ENCODE measurements around the gene SRSF6.
A peak's percentile ranks its signal among the peaks of the same experiment; 100 is the strongest.
"Not testable (repeated sequence)": the region's sequence is repeated elsewhere in the genome, so short reads cannot be mapped to it uniquely, and the experiment has no call there.

SRSF6 gene

DNA sequence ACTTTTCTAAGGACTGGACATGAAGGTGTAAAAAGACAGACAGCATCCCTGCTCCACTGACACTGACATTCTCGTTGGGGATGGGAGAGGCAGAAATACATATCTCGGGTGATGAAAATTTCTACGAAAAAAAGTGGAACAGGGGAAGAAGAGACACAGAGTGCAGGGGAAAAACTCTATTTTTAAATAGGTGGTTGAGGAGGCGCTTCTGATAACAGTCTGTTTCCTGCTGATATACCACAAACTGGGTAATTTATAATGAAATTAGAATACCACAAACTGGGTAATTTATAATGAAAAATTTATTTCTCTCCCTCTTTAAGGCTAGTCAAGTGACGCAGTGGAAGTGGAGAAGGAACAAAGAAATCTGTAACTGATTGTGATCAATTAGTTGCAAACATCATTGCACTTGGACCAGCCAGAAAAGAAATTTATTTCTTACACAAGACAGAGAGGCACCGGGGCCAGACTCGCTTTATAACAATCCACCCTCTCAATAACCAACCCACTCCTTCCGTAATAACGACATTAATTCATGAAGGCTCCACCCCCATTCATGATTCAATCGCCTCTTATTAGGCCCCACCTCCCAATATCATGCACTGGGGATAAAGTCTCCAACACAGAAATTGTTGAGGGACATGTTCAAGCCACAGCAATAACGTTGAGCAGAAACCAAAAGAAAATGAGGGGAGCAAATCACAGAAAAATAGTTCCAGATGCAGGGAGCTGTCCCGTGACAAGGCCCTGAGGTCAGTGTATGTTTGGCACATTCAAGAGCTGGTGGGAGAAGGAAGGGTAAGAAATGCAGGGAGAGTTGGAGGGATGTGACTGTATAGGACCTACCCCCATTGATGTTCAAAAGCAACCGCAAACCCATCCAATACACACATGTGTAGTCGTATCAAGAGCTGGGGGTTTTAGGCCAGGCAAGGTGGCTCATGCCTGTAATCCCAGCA, 6.6 kb upstream of the SRSF6 start:
- no peak for DNase-seq

DNA sequence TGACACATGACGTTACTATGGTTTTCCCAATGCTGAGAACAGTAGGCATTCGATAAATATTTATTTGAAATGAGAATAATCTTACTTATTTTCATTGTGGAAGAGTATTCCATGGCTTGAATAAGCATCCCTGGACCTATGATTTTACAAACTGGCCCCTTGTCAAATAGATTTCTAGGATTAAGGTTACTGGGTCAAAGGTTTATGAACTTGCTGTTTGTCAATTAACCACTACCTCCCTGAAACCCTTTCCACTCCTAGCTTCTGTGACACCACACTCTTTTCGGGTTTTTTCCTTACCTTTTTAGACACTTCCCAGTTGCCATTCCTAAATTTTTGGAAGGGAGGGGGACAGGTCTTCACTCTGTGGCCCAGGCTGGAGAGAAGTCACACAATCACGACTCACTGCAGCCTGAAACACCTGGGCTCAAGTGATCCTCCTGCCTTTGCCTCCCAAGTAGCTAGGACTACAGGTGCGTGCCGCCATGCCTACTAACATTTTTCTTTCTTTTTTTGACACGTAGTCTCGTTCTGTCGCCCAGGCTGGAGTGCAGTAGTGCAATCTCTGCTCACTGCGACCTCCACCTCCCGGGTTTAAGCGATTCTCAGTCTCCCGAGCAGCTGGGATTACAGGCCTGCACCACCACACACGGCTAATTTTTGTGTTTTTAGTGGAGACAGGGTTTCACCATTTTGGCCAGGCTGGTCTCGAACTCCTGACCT, 5.1 kb upstream of the SRSF6 start:
- DNase-seq = no peak

DNA sequence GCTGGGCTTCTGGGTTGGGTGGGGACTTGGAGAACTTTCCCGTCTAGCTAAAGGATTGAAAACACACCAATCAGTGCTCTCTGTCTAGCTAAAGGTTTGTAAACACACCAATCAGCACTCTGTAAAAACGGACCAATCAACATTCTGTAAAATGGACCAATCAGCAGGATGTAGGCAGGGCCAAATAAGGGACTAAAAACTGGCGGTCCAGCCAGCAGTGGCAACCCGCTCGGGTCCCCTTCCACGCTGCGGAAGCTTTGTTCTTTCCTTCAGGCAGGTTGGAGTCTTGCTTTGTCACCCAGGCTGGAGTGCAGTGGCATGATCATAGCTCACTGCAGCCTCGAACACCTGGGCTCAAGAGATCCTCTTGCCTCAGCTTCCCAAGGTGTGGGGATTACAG, 1.4 kb upstream of the SRSF6 start:
- not testable (repeated sequence) for DNase-seq

DNA sequence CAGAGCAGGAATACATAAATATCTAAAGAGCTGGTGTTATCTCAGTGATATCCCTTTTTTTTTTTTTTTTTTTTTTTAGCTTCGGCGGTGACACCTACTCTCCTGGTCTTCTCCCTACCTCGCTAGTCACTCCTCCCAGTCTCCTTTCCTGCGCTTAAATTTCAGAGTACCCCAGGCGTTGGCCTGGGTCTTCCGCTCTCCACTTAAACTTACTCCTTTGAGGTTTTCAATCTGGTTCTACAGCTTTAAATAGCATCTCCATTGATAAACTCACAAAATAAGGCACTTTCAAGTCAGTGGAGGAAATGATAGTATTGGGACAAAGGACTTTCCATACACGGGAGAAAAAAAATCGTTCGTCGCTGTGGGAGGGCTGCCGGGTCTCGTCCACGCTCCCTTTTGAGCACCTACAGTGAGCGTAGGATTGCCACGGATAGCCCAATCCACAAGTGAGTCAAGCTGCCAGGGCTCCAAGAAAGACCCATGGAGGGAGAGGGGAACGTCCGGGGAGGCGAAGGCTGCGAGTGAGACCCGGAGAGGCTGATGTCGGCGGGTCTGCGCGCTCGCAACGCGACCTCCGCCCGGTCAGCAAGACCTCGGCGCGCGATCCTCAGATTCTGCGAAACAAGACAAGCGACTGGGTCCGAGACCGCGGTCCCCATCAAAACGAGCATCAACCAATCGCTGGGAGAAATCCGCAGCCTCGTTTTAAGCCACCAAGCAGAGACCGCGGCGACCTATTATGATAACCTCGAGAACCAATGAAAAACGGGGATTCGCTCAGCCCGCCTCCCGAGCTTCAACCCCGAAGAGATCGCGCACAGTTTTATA, 672 bp upstream of the SRSF6 start:
- peak; percentile 79 for DNase-seq

DNA sequence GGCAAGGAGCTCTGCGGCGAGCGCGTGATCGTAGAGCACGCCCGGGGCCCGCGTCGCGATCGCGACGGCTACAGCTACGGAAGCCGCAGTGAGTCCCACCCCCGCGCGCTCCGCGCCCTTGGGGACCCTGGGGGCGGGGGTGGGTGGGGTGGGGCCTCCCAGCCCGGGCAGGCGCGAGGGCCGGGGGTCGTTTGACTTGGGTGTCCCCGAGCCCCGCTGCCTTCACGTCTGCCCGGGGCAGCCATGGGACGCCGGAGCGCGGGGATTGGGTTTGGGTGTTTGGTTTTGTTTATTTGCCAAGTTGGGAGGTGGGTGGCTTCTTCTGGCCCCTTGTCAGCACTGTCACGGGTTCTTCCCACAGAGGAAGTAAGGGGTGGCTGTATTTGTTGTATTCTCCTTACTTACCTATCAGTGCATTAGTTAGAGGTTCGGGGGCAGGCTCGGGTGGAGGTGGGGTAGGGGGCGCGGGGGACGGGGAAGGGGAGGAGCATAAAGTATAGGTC, 777 bp downstream of the SRSF6 start:
- no peak for DNase-seq

DNA sequence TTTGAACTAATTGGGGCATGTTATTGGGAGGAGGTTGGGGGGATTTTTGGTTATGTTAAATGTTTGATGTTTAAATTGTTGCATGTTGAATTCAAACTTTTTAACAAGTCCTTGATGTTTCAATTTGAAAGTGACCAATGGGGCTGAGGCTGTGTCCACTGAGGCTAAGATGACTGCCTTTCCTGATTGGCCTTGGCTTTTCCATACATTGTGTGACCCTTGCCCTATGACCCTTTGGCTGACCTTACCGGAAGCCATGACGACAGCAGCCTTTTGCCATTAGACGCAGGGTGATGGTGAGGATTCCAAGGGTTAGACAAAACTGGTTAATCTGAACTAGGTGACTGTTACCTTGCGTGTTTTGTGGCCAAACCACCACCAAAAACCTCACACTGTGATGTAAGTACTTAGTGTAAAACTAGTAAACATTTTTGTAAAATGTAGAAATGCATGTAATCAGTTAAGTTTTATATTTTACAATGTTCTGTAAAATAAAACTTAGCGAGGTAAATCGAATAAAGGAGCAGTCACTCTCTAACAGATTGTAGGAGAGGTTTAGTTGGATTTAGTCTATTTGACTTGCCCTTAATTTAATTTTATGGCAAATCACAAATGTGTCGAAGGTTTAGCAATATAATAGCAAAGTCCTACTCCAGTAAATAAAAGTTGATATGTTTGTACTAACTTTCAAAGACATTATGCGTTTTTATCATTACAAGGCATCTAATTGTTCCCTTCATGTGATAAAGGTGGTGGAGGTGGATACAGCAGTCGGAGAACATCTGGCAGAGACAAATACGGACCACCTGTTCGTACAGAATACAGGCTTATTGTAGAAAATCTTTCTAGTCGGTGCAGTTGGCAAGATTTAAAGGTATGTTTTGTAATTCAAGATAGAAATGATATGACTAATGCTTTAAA, 1.6 kb downstream of the SRSF6 start:
- DNase-seq = no peak

DNA sequence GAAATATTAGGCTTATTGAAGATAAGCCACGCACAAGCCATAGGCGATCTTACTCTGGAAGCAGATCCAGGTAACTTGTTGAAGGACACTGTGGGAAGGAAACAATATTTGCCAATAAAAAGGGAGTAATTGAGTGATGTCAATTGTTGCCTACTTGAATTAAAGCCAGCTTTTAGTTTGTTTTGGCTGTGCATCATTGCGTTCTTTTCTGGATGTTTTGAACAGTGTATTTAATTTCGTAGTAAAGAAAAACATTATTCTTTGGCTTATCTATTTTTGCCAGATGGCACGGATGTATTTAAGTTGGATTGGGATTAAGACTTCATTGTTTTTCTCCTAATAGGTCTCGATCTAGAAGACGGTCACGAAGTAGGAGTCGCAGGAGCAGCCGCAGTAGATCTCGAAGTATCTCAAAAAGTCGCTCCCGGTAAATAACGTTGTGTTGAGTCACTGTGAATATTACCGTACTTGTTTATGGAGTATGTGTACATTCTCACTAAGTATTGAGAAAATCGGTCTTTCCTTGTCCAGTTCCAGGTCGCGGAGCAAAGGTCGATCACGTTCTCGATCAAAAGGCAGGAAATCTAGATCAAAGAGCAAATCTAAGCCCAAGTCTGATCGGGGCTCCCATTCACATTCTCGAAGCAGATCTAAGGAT, 2.6 kb downstream of the SRSF6 start:
- no peak for DNase-seq

DNA sequence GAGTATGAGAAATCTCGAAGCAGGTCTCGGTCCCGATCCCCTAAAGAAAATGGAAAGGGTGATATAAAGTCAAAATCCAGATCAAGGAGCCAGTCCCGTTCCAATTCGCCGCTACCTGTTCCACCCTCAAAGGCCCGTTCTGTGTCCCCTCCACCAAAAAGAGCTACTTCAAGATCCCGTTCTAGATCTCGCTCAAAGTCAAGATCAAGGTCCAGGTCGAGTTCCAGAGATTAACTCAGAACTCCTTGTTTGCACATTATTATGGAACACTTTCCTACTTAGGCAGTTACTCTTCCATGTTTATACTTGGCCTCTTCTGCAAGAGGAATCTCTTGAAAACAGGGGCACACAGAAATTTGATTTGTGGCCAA, 3.1 kb downstream of the SRSF6 start:
- no peak for DNase-seq

DNA sequence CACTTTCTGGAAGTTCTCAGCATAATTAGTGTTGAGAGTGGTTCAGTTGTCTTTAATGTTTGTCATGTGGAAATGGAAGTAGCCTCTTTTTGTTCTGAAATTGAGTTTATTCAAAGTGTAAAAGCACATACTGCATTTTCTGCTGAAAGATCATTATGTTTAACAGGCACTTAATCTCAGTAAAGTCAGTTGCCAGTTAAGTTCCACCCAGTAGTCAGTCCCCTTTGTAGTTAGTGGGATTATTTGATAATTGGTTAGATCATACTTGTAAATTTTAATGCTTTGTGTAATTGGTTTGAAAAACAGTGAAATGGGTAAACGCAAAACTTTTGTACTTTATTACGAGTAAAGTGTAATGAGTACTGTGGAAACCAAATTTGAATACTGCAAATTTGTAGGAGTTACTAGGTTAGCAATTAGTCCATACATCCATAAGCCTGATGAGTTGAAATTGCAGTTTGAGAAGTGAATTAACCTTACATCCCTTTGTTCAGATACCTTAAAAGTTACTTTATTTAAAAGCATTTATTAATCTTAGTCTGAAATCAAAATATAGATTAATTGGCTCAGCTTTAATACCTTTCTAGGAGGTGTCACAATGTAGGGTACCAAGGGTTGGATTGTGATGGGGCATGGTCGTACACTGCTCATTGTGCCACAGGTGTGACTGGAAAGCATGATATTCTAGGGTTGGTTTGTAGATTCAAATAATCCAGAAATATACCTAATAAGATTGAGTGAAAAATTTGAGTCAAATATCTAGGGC, 4.4 kb downstream of the SRSF6 start:
- no peak for DNase-seq

DNA sequence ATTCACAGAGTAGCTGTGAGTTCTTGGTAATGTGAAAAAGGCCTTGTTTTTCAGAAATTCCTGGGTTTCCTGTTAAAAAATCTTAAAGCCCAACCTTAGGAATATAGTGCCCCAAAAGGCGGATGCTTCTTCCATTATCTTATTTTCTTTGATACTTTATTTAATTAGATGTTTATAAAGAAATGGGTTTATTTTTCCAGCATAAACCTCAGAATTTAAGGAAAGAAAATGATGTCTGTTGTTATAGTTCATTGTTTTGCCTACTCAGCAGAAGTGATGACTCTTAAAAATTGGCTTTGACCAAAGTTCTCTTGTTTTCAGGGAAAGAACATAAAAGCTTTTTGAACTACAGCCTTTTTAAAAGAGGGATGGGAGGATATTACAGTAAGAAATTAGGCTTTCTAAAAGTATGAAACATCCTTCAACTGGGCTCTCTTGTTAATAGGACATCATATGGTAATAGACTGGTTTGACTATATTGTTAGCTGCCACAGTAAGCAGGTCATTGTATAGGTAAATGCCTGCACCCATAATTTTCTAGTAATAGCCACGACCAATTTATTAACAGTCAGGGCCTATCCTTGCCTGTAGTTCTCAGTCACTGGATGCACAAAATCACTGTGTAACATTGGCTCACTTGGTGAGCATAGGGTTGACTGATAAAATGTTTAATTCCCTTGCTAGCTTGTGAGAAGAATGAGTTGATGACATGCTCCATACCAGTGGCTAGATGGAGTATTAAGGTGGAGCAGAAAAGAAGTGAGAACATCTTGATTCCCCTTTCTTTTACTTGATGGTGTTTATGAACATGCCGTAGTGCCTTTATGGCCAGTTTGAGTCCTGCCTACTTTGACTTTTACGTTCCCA, 5.2 kb downstream of the SRSF6 start:
- DNase-seq = no peak

DNA sequence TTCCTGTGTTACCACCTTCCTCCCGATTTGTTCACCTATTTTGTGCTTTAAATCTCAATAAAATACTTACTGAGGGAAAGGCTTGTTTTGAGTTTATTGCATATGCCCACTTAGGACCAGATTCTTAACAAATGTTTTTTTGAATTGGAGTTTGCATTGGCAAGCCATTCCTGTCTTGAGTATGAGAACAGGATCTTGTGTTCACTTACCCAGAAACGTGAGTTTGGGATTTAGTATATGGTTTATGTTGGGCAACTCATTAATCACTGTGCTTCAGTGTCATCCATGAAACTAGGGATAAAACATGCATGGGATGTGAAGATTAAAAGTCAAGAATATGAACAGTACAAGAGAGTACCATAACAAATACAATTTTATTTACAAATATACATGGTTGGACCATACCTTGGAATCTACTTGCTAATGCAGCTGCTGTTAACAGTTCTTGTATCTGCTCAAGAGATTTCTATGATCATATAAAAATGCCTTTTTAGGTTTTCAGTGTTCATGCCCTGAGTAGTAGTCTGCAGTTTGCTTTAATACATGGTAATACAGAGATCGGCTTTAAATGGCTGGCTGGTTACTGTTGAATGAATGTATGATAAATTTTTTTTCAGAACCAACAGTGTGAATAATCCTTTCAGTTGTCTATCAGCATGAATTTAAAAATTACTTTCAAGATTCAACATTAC, 6.0 kb downstream of the SRSF6 start:
- DNase-seq = no peak

DNA sequence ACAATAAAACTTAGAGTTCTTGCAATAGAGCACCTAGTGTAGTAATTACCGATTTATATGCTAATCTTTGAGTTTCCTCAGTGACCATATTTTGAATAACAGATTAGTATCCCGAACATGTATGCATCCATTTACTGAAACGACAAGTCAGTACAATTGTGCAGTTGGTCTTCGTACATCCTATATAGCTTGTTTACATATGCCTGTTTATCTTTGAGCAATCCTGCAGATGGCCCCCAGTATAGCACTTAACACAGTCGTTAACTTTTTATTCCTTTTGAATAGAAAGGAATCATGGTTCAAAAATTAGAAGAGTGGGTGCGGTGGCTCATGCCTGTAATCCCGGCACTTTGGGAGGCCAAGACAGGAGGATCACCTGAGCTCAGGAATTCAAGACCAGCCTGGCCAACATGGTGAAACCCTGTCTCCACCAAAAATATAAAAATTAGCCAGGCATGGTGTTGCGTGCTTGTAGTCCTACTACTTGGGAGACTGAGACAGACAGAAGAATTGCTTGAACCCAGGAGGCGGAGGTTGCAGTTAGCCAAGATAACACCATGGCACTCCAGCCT, 6.6 kb downstream of the SRSF6 start:
- no peak for DNase-seq

DNA sequence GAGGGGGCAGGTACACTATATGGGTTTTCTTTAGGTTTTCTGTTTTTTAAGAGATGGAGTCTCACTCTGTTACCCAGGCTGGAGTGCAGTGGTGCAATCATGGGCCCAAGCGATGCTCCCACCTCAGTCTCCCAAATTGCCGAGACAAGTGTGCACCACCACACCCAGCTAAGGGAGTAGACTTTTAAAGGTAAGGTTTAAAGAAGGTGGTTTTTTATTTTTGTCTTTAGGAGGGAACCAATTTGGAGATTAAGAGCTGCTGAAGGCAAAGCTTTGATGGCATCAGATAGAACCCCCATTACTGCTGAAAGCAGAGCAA, 7.9 kb downstream of the SRSF6 start:
- no peak for DNase-seq

DNA sequence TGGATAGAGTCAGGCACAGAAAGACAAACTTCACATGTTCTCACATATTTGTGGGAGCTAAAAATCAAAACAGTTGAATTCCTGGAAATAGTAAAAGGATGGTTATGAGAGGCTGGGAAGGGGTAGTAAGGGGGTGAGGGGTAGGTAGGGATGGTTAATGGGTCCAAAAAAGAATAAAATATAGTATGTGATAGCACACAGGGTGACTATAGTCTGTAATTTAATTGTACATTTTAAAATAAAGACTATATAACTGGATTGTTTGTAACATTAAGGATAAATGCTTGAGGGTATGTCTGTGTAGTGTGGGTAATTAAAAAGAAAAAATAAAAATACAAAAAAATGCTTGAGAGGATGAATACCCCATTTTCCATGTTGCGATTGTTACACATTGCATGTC, 9.9 kb downstream of the SRSF6 start:
- DNase-seq = no peak

DNA sequence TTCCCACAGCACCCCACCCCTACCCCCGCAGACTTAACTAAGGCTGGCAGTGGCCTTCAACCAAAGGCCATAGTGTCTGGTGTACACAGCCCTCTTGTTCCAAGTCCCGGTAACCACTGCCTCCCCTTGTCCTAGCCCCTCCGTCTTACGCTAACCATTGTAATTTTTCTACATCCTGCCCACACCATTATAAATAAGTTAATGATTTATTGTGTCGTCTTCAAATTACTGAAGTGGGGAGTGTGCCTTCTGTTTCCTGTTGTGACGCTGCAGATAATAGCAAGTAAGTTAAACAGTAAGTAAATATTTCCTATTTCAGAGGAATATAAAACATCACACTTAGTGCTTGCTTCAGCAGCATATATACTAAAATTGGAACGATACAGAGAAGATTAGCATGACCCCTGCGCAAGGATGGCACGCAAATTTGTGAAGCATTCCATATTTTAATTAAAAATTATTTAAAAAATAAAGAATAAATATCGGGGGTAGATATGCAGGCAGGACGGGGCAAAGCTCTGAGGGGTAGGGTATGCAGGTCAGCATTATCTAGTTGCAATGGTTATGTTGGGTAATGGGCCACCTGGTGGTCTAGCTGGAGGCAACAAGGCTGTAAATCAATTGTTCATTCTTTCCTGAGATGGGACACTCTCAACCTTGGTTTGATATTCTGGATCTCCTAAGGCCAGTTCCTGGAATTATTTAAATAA, 15.1 kb downstream of the SRSF6 start:
- no peak for DNase-seq

DNA sequence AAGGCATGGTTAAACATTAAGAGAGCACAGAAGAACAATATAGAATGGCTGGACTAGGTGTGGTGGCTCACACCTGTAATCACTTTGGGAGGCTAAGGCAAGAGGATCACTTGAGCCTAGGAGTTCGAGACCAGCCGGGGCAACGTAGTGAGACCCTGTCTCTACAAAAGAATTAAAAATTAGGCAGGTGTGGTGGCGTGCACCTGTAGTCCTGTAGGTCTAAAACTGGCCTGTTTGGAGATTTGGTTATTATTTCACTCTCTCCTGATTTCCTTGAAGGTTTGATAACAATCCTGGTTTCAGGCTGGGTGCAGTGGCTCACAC, 15.6 kb downstream of the SRSF6 start:
- DNase-seq = no peak

DNA sequence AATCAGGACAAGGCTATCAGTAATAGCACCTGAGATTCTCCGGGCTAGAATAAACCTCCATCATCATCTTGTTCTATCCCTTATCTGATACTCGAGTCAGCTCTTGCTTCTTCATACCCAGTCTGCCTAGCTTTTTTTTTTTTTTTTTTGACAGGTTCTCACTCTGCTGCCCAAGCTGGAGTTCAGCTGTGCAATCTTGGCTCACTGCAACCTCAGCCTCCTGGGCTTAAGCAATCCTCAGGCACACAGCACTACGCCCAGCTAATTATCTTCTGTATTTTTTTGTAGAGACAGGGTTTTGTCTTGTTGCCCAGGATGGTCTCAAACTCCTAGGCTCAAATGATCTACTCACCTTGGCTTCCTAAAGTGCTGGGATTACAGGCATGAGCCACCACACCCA, 19.5 kb downstream of the SRSF6 start:
- DNase-seq = no peak

DNA sequence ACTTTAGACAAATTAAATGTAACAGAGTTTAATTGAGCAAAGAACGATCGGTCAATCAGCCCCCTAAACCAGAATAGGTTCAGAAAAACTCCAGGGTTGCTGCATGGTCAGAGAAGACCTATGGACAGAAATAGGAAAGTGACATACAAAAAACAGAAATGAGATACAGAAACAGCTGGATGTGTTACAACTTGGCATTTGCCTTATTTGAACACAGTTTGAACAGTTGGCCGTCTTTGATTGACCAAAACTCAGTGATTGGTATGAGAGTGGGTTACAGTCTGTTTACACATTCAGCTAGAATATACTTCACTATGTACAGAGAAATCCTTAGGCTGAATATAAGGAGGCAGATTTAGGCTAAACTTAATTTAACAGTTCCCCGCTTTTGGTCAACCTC, 19.9 kb downstream of the SRSF6 start:
- no peak for DNase-seq

Data from NCI-H1694 (cell line).